GM12891 (cell line): Measurements from ENCODE around the gene PDGFRB.

Source experiments
- SPI1 ChIP-seq: IDR thresholded peaks from 2 replicates; pipeline ENCODE4 v1.6.1; 2011; ENCODE audit warnings: low read depth, low read length, control low read depth
- TAF1 ChIP-seq: IDR thresholded peaks from 2 replicates; pipeline ENCODE4 v1.6.1; 2011; ENCODE audit warnings: low read depth, low read length, control low read depth

- TF ChIP-seq SPI1, result no peak
- TF ChIP-seq TAF1, result no peak
Observed at GRCh38 chr5:150105928-150106615, 49.6 kb downstream of the PDGFRB start.
